CD4-positive, alpha-beta T cell treated with Interleukin-4 for 1 hour (primary cell): ENCODE measurements around the gene PLEKHO2.

ENCODE experiments used
- DNase-seq, 2 donors: peaks; one replicate each; pipeline ENCODE4 v3.0.0-alpha.2; 2020 to 2022

The PLEKHO2 gene

DNA sequence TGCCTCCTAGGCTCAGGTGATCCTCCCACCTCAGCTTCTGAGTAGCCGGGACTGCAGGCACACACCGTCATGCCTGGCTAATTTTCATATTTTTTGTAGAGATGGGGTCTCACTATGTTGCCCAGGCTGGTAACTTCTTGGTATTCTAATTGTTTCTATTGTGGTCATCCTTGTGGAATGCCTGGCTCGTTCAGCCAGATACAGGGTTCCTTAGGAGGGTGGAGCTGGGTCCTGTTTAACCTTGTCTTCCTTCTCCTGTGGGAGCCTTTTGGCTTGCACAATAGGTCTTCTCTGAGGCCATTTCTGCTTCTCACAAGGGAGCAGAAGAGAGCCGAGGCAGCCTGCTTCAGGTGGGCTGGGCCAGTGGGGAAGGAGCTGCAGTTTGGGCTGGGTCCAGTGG is 15.7 kb downstream of the PLEKHO2 start:
- DNase-seq = no peak

DNA sequence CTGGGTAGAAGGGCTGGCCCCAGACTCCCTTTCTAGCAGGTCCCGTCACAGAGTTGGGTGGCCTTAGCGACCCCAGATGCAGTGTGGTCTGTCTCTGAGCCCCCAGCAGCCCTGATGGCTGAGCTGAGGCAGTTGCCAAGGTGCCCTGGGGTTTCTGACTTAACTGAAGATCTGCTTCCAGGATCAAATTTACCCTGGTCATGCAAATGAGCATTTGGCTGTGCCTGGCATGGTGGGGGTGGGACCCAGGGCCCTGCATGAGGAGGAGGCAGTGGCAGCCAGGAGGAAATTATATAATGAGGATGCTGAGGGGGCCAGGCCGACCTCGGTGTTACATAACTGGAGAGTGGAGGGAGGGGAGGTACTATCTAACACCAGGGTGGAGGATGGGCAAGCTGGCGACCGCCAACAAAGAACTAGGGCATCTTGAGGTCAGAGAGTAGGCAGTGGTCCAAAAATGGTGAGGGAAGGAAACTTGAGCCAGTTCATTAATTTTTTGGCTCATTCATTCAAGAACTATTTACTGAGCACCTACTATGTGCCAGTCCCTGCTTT is 16.4 kb downstream of the PLEKHO2 start:
- peak; percentile 27 to 31 for DNase-seq

DNA sequence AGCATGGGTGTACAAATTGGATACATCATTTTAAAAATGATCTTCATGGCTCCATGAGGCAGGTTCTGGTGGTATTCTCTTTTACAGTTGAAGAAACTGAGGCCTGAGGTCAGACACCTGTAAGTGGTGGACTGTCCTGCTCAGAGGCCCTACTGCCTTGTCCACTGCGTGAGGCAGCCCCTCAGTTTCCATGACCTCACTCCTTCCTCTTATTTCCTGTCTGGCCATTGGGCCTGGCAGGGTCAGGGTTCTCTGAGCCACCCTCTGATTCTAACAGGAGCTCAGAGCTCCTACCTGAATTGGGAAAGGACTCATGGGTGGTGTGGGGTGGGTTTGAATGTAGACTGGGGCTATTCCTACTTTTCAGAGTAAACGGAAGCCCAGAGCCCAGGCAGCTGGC is 17.5 kb downstream of the PLEKHO2 start:
- no peak for DNase-seq

DNA sequence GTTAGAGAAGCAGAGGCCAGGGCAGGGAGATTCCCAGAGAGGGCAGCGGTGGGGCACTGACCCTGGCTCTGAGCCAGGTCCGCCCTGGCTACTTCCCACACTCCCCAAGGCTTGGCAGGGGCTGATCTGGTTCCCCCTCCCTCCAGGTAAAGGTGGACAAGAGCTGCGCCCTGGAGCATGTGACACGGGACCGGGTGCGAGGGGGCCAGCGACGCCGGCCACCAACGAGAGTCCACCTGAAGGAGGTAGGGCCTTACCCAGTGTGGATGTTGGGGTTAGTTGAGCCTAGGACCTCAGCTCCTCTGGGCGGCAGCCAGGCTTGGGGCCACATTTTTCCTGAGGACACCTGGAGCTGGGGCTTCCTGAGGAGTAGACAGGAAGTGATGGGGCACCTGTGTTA is 19.6 kb downstream of the PLEKHO2 start:
- DNase-seq = no peak

DNA sequence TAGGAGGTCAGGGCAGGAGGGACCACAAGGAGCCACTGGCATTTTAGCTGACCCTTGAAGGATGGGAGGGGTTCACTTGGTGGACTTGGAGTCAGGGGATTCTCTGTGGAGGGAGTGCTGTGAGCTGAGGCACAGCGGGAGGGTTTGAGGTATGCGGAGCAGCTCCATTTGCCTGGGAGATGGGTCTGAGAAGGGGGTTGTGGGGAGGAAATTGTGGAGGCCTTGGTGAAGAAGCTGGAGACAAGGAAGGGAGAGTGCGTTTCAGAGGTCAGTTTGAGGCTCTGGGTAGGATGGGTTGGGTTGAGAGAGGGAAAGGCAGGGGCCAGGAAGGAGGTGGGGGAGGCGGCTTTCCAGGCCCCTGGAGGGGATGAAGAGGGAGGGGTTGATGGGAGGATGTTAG is 20.2 kb downstream of the PLEKHO2 start:
- DNase-seq = no peak

DNA sequence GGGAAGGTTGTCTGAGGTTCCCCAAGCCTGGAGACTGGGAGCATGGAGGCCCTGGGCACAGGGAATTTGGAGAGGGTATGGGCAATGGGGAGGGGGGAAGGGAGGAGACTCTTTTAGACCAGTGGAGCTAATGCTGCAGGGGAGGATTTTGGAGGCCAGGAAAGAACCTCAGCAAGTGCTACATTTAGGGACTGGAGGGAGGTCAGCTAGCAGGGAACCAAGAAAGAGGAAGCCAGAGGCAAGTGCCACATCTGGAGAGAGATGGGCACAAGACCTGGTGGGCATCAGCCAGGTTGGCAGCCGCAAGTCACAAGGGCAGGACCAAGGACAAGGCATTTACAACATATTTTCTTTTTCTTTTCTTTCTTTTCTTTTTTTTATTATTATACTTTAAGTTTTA is 20.7 kb downstream of the PLEKHO2 start:
- DNase-seq = no peak

DNA sequence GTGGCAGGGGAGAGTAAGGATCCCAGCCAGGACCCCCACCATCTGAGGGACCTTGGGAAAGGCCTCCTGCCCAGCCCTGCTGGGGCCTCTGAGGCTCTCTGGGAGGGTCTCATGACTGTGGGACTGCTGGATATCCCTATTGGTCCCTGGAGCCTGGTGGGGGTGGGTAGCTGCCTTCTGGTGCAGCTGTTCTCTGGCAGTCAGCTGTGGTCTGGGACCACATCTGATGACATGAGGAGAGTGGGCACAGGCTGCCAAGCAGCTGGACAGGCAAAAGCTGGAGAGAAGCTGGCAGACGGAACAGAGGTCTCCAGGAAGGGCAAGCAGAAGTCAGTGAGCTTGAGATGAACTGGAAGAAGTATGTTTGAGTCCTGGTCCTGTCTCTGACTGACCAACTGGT is 22.4 kb downstream of the PLEKHO2 start:
- DNase-seq = no peak

DNA sequence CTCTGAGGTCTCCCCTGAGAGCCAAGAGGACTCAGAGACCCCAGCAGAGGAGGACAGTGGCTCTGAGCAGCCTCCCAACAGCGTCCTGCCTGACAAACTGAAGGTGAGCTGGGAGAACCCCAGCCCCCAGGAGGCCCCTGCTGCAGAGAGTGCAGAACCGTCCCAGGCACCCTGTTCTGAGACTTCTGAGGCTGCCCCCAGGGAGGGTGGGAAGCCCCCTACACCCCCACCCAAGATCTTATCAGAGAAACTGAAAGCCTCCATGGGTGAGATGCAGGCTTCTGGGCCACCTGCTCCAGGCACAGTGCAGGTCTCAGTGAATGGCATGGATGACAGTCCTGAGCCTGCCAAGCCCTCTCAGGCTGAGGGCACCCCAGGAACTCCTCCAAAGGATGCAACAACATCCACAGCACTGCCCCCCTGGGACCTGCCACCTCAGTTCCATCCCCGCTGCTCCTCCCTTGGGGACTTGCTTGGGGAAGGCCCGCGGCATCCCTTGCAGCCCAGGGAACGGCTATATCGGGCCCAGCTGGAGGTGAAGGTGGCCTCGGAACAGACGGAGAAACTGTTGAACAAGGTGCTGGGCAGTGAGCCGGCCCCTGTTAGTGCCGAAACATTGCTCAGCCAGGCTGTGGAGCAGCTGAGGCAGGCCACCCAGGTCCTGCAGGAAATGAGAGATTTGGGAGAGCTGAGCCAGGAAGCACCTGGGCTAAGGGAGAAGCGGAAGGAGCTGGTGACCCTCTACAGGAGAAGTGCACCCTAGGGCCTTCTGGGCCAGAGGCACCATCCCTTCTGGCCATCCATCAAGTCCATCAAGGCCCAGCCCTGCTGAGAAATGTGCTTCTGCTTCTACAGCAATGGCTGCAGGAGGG is 23.6 kb downstream of the PLEKHO2 start:
- no peak for DNase-seq

DNA sequence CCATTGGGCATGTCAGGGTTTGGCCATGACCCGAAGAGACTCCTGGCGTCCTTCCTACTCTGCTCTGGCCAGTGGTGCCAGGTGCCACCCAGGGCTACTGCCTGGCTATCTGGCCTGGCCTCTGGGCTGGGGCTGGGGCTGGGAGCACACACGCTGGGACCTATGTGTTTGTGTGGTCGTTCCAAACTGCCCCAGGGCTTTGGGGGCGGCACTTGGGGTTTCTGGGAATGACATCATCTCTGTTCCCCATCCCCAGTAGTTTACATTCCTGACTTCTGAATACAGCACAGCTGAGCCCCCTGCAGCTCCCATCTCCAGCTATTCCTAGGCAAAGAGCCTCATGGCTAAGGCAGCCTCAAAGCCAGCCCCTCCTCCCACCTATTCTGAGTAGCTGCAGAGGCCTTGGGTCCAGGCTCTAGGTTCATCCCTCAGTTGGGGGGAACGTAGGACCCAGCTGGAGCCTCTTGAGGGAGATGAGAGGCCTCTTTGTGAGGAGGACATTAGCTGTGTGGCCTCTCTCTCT is 24.3 kb downstream of the PLEKHO2 start:
- no peak for DNase-seq

DNA sequence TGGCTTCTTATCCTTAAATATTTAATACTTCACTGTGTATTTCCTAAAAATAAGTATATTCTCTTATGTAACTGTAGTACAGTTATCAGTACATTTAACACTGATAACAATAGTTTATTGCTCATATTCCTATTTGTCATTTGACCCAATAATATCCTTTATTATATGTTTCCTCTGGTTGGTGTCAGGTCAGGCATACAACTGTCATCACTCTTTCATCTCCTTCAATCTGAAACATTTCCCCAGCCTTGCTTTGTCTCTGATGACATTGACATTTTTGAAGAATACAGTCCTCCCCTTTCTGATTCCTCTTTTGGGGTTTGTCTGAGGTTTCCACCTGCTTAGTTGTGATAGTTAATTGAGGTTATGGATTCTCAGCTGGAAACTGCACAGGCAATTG is 27.8 kb downstream of the PLEKHO2 start:
- no peak for DNase-seq

DNA sequence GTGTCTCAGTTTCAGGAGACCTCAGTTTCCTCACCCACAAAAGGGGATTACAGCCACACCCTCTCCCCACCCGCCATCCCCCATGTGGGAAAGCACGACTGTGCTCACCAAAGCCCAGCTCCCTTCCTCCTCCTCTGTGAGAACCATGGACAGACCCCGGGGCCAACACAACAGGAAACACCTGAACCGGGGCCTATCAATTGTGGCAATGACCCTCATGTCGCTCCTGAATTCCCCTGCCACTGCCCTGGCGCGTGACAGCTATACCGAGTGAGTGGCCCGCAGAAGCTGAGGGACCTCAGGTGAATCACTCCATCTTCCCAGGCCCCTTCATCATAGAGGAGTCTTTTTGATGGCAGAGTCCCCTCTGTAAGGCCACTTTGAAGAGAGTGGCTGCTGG is 28.6 kb downstream of the PLEKHO2 start:
- no peak for DNase-seq

DNA sequence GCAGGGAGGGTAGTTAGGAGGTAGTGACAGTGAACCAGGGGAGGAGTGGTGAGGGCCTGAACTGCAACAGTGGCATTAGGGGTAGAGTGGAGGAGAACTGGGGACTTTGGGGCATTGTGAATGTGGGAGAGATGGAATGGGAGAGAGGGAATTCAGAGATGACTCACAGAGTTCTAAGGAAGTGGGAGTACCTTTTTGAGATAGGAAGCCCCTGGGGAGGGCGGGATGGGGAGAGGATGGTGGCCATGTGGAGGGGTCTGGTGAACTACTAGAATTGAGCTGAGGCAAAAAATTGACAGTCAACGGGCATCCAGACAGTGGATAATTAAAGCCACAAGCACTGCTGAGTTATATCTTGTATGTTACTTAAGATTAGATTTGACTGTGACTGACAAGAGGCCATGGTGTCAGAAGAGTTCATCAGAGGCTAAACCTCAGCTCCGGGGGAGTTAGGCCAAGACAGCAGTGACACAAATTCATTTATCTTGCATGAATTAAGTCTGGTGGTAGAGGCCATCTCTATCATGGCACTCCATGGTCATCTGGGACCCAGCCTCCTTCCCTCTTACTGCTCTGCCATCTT is 34.0 kb downstream of the PLEKHO2 start:
- no peak for DNase-seq

DNA sequence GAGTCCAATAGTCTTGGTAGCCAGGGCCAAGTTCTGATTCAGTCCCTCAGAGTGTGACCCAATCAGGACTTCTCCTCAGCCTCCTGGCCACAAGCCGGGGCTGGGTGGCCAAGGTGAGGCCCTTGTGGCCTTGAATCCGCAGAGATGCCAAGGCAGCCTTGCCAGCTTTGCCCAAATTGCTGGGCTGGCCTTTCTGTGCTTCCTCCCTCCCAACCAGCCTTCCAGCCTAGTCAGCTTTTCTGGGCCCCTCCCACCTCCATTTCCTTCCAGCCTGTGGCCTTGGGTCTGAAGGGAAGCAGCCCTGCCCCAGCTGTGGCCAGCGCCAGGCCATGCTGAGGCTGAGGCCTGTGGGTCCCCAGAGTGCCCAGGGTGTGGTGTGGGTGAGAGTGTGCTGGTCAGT is 35.7 kb downstream of the PLEKHO2 start:
- DNase-seq = peak in 1 of 2 donors; percentile 48

DNA sequence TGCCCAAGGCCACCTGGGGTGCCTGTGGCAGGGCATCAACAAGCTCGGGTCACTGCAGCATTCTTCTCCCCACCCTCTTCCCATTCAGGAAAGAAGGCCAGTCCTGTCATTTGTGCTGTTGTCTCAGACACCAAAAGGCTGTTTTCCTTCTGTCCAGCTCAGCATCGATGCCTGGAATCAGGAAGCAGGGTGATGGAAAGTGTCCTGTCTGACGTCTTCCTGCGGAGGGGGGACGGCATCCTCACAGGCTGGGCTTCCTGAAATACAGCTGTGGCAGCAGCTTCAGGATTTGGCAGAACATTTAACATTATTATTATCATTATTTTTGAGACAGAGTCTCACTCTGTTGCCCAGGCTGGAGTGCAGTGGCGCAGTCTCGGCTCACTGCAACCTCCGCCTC is 37.0 kb downstream of the PLEKHO2 start:
- no peak for DNase-seq

DNA sequence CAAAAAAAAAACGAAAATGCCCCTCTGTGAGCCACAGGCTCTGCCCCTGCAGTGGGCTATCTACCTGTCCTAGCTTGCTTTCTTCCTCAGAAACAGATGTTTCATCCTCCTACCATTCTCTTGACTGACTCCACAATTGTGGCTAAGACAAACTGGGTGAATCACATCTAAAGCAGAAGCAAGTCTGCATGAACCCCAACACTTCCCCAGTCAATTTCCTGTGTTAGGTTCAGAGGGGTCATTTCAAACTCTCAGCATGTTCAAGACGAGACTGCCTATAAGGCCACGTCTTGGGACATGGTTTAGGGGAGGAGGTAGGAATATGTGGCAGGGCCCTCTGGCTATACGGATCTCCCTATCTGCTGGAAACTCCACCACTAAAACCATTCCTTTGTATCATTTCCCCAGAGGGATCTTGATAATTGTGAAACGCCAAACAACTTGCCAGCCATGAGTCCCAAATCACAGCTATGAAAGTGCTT is 41.4 kb downstream of the PLEKHO2 start:
- peak; percentile 59 to 67 for DNase-seq

DNA sequence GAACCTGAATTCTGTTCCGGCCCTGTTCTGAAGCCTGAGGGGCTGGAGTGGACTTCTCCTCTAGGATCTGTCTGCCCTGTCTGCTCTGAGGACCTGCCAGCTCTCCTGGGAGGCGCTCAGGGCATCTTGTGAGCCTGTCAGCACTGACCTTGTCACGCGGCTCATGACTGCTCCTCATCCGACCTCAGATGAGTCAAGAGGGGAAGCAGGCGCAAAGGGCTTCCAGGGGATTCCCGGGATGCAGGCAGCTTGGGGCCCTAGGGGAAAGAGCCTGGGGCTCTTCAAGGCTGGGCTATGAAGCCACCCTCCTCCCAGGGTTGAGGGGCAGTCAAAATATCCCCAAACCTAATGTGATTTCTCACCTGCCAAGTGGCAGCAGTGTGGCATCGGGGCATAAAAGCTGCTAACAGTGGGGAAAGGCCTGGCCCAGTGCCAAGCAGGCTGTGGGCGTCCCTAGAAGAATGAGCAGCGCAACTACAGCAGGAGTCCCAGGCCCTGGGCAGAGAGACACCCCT is 42.3 kb downstream of the PLEKHO2 start:
- DNase-seq = peak; percentile 75 to 87

DNA sequence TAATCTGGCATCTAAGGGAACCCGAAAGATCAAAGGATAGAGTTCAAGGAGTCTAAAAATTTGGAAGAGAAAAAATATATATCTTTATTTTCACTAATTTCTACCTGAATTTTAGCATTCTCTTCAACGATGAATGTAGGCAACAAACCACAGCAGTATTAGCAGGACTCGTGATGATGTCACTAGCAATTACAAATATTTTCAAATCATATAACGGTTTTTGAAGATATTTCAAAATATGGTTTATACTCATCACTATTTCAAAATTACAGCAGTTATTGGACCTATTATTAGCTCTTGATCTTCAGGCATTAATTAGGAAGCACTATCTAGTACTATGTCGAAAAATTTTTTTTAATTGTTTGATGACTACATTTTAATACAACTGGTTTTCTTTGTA is 43.0 kb downstream of the PLEKHO2 start:
- no peak for DNase-seq

DNA sequence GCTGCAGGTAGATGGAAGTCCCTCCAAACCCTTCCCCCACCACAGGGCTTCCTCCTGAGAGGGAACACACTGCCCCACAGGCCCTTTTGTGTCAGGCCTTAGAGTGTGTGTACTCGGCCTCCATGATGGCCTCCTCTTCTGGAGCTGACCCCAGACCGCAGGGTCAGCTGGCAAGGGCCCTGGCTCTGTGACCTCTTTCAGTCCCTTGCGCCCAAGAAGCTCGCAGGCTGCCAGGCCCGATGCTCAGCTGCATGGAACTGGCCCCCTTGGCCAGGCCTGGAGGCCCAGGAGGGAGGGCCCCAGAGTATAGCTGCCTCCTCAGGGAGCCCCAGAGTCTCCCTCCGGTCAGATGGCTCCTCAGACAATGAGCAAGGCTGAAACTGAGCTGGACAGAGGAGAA is 46.6 kb downstream of the PLEKHO2 start:
- no peak for DNase-seq

DNA sequence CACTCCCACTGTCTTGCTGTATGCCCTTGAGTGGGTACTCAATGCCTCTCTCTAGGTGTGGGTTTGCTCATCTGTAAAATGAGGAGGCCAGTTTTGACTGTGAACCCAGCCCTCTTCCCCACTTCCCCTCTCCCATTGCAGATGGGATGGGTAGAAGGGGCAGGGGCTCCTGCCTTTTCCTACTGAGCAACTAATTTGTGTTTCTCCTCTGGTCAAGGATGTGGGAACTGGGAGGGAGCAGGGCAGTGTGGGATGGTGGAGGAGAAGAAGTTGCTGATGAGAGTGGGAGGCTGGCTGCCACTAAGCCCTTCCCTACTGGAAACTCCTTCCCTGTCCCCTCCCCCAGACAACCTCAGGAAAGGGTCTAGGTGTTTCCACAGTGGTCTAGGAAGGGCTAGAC is 49.8 kb downstream of the PLEKHO2 start:
- no peak for DNase-seq

DNA sequence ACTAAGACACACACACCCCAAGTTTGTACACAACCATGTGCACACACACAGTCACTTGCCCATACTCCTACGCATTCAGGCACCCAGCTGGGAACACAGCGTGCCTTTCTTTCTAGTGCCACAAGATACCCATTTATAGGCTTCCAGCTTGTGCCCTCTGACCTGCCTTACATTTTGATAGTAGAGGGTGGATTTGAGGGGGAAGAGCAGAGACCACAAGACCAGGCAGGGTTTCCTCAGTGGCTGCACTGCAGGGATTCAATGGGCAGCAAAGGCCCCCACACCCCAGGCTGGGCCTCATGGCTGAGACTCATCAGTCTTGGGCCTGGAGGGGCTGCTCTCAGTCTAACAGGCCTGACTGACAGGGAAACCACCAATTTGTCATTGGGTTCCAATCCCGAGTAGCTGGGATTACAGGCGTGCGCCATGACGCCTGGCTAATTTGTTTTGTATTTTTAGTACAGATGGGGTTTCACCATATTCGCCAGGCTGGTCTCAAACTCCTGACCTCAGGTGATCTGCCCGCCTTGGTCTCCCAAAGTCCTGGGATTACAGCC is 51.2 kb downstream of the PLEKHO2 start:
- peak in 1 of 2 donors; percentile 30 for DNase-seq

DNA sequence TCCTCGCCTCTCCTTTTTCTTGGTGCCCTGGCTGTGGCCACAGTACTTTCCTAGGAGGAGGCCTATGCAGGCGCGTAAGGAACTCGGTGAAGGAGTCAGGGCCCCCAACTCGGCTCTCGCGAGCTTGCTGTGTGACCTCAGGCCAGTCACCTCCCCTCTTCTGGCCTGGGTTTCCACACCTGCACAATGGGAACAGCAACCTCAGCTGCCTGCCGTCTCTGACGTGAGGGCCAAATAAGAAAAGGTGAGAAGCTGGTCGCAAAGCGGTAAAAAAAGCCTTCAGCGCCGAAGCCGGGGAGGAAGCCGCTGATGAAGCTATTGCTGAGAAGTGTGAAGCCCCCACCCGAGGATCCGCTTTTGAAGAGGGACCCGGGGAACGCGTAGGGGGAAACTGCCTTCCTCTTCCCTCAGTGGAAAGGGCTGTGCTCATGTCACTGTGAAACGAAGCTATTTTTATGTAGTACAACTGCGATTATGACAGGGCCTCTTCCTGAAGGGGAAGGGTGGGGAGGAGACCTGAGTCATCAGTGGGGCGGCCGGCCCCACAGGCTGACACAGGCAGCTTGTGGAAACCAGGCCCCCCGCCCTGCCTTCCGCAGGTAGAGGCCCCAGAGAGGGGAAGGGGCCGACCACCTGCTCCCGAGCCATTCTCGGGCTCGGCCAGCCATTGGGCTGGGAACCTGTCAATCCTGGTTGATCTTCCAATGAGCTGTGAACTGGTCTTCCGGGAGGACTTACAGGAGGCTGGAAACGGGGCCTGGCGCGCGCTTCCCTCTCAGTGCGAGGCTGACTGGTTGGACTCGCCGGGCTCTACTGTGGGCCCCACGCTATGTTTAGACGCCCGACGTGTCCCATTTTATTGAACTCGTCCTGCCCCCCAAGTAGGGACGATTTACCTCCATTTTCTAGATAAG is 52.0 kb downstream of the PLEKHO2 start:
- peak; percentile 97 for DNase-seq

DNA sequence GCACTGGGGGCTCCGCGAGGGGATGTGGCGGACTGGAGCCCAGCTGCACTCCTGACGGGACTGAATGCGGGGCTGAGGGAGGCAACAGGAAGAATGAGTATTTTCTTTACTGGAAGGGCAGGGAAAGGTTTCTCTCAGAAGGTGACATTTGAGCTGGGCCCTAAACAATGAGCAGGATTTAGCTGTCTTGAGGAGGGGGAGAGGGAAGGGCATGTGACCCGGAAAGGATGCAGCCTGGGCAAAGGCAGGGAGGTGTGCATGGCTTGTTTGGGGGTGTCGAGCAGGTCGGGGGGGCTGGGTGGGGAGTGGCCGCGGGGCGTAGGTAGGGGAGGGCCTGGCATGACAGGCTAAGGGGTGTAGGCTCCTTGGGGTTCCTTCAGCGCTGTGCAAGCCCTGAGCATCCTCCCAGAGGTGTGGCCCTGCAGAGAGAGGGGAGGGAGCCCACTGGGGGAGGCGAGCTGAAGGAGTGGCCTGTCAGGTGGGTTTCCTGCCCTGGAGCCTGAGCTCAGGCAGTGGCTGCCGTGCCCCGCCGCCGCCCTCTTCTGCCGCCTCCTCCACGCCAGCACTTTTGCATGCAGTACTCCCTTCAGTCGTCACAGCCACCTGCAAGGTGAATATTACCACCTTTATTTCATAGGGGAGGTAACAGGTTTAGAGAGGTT is 52.8 kb downstream of the PLEKHO2 start:
- peak; percentile 87 to 90 for DNase-seq
